HG02623 (cell line): ENCODE data around the gene ALB.
A peak's percentile ranks its signal among the peaks of the same experiment; 100 is the strongest.

Experiments used
- ATAC-seq: cut with Tn5 transposase; IDR thresholded peaks from one replicate; pipeline ENCODE4 v1.9.1; 2021; ENCODE audit warnings: moderate library complexity; ENCODE audit not compliant: unreplicated experiment

ALB gene

DNA sequence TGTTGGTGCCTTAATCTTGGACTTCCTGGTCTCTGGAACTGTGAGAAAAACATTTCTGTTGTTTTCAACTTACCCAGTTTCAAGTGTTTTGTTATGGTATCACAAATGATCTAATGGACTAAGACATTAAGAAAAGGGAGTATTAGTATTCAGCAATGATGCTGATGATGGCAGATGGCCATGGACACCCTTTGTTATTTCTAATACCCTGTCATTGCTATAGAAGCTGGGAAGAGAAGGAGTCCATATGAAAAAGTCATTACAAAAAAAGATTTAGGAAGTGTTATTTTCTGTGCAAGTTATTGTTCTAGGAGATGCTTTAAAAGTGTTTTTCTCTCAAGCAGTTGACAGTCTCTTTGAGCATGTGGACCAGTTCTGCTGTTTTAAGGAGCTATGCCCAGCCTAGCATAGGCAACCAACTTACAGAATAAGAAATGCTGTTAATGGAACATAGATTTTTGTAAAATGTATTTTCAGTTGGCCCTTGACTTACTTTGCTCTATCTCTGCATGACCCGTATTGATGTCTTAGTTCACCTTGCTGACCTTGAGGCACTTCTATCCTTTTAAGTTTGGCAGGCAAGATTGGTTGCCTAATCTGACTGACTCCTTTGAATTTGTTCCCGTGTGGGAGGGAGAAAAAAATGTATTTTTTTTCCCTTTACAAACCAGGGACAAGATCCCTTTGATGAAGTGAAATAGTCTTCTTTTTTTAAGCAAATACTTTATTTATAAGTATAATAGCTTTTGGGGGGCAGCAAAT, 25.9 kb downstream of the ALB start:
- ATAC-seq: no peak

DNA sequence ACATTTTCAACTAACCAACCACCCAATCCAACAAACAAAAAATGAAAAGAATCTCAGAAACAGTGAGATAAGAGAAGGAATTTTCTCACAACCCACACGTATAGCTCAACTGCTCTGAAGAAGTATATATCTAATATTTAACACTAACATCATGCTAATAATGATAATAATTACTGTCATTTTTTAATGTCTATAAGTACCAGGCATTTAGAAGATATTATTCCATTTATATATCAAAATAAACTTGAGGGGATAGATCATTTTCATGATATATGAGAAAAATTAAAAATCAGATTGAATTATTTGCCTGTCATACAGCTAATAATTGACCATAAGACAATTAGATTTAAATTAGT, 27.7 kb downstream of the ALB start:
- no peak for ATAC-seq

- no peak for ATAC-seq
Observed at GRCh38 chr4:73432169-73433000, 28.3 kb downstream of the ALB start.

DNA sequence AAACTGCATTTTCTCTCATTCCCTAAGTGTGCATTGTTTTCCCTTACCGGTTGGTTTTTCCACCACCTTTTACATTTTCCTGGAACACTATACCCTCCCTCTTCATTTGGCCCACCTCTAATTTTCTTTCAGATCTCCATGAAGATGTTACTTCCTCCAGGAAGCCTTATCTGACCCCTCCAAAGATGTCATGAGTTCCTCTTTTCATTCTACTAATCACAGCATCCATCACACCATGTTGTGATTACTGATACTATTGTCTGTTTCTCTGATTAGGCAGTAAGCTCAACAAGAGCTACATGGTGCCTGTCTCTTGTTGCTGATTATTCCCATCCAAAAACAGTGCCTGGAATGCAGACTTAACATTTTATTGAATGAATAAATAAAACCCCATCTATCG, 29.1 kb downstream of the ALB start:
- no peak for ATAC-seq

- peak; percentile 41 for ATAC-seq
Observed at GRCh38 chr4:73434311-73434710, 30.2 kb downstream of the ALB start.

DNA sequence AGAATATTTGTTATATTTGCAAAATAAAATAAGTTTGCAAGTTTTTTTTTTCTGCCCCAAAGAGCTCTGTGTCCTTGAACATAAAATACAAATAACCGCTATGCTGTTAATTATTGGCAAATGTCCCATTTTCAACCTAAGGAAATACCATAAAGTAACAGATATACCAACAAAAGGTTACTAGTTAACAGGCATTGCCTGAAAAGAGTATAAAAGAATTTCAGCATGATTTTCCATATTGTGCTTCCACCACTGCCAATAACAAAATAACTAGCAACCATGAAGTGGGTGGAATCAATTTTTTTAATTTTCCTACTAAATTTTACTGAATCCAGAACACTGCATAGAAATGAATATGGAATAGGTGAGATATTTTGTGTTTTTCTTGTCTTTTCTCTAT, 31.9 kb downstream of the ALB start, which contains the start of gene AFP:
Gene AFP, plus strand, starts transcription at position 238 of the 400 bp plus-strand sequence. Its CDS starts 42 bp downstream, at position 280.
- ATAC-seq: no peak

DNA sequence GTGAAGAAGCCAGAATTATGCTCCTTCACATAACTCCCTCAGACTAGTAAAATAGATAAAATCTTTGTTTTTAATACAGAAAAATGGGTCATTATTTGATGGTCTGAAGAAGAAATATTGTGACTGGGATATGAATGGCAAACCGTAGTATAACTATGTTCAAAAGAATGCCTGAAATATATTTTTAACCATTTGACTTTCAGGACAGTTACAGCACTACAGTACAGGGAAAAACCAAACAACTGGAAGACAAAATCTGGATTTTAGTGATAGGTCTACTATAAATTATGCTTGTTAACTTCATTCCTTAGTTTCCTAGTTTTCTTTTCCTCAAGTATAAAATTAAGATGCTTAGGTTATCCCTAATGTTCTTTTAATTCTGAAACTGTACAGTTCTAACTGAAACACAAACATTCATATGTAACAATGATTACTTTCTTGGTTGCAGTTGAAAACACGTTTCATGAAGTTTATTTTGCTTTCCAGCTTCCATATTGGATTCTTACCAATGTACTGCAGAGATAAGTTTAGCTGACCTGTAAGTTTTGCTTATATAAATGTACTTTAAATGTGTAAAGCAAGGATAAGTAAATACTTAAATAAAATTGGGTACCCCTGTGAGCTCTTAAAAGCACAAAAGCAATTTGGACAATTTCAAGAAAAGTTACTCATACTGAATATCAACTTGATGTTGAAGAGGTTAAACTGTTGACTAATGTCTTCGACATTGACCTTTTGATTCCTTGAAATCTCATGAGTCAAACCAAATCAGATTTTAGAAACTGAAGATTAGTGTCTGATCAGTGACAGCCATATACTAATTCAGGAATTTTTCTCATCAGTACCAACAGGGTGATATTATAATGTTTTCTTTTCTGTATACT, 32.8 kb downstream of the ALB start:
- ATAC-seq: no peak

- no peak for ATAC-seq
Observed at GRCh38 chr4:73437558-73437956, 33.5 kb downstream of the ALB start.

DNA sequence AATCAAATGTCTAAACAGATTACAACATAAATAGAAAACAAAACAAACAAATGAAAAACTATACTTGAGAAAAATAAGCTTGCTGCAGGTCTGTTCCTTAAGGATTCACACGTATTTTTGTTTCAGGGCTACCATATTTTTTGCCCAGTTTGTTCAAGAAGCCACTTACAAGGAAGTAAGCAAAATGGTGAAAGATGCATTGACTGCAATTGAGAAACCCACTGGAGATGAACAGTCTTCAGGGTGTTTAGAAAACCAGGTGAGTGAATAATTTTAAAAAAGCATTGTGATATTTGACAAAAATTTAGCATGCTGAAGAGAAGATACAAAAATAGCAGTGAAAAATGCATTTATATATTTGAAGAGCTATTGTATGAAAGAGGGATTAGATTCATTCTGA, 34.0 kb downstream of the ALB start:
- ATAC-seq: no peak

- ATAC-seq: no peak
Observed at GRCh38 chr4:73438582-73439215, 34.6 kb downstream of the ALB start.

- ATAC-seq: no peak
Observed at GRCh38 chr4:73439445-73439844, 35.4 kb downstream of the ALB start.

GRCh38 chr4:73439991-73440390, 35.9 kb downstream of the ALB start:
- no peak for ATAC-seq

DNA sequence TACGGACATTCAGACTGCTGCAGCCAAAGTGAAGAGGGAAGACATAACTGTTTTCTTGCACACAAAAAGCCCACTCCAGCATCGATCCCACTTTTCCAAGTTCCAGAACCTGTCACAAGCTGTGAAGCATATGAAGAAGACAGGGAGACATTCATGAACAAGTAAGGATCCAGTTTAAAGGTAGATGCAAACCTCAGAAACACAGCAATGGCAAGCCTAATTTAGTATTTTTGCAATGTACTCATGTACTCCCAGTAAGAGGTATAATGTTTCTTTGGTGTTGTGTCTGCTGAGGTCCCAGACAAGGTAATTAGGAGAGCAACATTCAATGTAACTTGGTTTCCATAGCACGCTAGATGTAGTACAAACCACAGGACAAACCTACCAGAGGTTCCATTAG, 36.6 kb downstream of the ALB start:
- ATAC-seq: no peak

DNA sequence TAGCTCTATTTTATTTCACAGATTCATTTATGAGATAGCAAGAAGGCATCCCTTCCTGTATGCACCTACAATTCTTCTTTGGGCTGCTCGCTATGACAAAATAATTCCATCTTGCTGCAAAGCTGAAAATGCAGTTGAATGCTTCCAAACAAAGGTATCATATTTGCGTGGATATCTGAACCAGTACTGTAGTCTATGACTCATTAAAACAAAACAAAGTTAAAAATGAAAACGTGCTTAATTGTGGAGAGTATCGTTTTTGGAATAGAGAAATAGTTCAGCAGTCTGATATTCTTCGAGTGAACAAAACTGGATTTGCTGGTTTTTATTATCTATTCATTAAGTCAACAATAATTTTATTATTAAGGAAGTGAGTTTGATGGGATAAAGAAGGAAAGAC, 38.2 kb downstream of the ALB start:
- no peak for ATAC-seq

DNA sequence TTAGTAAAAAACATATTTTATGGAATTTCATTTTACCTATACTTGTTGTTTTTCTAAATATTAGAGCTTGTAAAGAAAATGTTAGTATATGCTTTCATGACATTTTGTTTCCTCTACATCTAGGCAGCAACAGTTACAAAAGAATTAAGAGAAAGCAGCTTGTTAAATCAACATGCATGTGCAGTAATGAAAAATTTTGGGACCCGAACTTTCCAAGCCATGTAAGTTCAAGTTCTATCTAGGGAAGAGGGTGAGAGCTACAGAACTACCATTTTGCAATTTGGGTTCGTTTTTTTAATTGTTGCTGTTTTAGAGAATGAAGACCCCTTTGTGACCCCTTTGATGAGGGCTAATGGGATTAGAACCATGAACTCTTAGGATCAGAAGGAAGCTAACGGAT, 39.1 kb downstream of the ALB start:
- no peak for ATAC-seq

GRCh38 chr4:73445383-73446335, 41.6 kb downstream of the ALB start:
- ATAC-seq: no peak

GRCh38 chr4:73446336-73446938, 42.4 kb downstream of the ALB start:
- peak; percentile 99 for ATAC-seq

DNA sequence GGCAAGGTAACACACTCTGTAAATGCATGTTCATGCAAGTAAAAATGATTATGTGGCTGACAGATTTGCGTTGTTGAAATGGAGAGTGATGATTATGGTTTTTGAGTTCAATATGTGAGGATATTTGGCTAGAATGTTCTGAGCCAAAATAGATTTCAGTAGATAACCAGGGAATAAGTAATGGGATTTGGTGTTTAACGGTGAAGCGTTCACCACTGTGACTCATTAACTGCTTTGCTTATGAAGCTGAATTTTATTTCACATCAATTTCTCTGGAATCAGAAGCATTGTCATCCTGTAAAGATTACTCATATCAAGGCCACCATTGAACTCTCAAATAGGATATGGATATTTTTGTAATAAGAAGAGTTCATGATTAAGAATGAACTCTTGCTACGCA, 43.6 kb downstream of the ALB start:
- ATAC-seq: no peak

GRCh38 chr4:73448448-73449203, 44.5 kb downstream of the ALB start:
- no peak for ATAC-seq
